SK-N-SH (cell line): Measurements from ENCODE around the gene UBE2E2.

Experiments
- CTCF ChIP-seq: fragments of 200-600 bp; sonication (generic); IDR thresholded peaks from 2 replicates; pipeline ENCODE4 v1.6.1; 2017; ENCODE audit warnings: antibody characterized with exemption, mild to moderate bottlenecking, moderate library complexity
- EP300 ChIP-seq, 2 experiments: IDR thresholded peaks; 2 replicates each; pipeline versions ENCODE4 v1.4.0 to v1.6.1; 2012; ENCODE audit warnings: borderline replicate concordance in 1 of 2, low read depth in 1 of 2, low read length in 1 of 2
- FOSL2 ChIP-seq: IDR thresholded peaks from 2 replicates; pipeline ENCODE4 v1.4.0; 2012; ENCODE audit warnings: low read depth, mild to moderate bottlenecking, moderate library complexity, borderline replicate concordance
- FOXM1 ChIP-seq: IDR thresholded peaks from 2 replicates; pipeline ENCODE4 v1.4.0; 2012; ENCODE audit warnings: low read depth, mild to moderate bottlenecking
- GATA2 ChIP-seq: sonication (generic); formaldehyde crosslinking; IDR thresholded peaks from 2 replicates; pipeline ENCODE4 v1.5.0; 2020; ENCODE audit warnings: mild to moderate bottlenecking, missing genetic modification reagents
- IRF3 ChIP-seq: fragments of 150-350 bp; IDR thresholded peaks from 2 replicates; pipeline ENCODE4 v1.6.1; 2016; ENCODE audit warnings: mild to moderate bottlenecking, low read depth, low read length

- no peak for TF ChIP-seq IRF3
- TF ChIP-seq FOSL2 = no peak
- TF ChIP-seq CTCF = no peak
- no peak for TF ChIP-seq FOXM1
- TF ChIP-seq EP300 (IDR thresholded peaks at IDR 0.05; ENCODE audit: borderline replicate concordance in 1 of 2, low read depth in 1 of 2, low read length in 1 of 2) = no peak
- no peak for TF ChIP-seq GATA2 (CRISPR knock-in tag)
Observed at GRCh38 chr3:23612296-23612891, 409.3 kb downstream of the UBE2E2 start.
